ENCODE data around the gene LY9. TPM values are rescaled to one million over a fixed set of nuclear protein-coding genes. Genes with fewer than 3 reads are reported as not detected.

The LY9 gene
- total RNA-seq, 4 donors from 2014 or later: 0.40 to 9.4 (median 1.8) TPM

DNA sequence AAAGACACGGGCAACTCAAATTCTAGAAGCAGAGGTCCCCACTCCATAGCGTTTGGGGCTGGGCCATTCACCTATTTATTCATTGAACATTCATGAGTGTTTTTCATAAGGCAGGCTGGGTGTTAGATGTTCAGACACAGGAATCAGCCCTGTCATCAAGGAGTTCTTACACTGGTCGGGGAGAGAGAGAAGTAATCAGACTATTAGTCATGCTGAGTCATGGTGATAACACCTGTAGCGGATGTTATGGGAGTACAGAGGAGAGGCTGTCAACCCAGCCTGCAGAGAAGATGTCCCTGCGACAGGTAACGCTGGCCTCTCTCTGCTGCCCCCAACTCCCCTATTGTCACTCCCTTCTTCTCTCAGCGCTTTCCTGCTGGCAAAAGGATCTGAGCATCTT is 17.2 kb downstream of the LY9 start:
- no peak for DNase-seq

DNA sequence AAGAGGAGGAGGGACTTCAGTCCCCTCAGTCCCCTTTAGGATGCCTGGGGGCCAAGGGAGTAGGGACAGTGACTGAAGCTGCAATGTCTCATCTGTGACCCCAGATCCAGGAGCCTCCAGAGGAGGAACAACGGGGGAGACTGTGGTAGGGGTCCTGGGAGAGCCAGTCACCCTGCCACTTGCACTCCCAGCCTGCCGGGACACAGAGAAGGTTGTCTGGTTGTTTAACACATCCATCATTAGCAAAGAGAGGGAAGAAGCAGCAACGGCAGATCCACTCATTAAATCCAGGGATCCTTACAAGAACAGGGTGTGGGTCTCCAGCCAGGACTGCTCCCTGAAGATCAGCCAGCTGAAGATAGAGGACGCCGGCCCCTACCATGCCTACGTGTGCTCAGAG is 18.3 kb downstream of the LY9 start:
- Histone ChIP-seq H3K4me3 (no peak overlapping the region), H3K27me3 (no peaks in the 10 kb centered on the region), H3K4me1 (no peaks in the 10 kb centered on the region), H3K36me3 (no peaks in the 10 kb centered on the region), H3K9me3 (no peaks in the 10 kb centered on the region), H3K27ac (no peak overlapping the region)
- WGBS, 2 donors (ENCODE audit: low coverage in 1 of 2): 88% methylated on average over 6 of the region's 6 CpGs; no CpG with 5 or more reads in 1 of the 2 donors
- TF ChIP-seq CTCF (IDR thresholded peaks at IDR 0.05) (no peak), POLR2A (IDR thresholded peaks at IDR 0.05) (no peak), EP300 (IDR thresholded peaks at IDR 0.05; ENCODE audit: low read depth) (no peak), POLR2AphosphoS5 (IDR thresholded peaks at IDR 0.05) (no peak)
- intact Hi-C loops (cut with DNase I; ENCODE audit: low total_unique reads): no loop called here
- in situ Hi-C loops (cut with MboI; ENCODE audit: low pct_ligation_motif_present in 1 of 4, low pct_unique_long_range_greater_than_20kb in 1 of 4, low sequenced_read_pairs in 3 of 4): no loop called here
- DNase-seq: no peak

More for the DNA sequence above, 17.2 kb downstream of the LY9 start:
- no peaks in the 10 kb centered on the region for H3K9me3 ChIP-seq
- TF ChIP-seq POLR2AphosphoS5 (IDR thresholded peaks at IDR 0.05) (no peak), EP300 (IDR thresholded peaks at IDR 0.05; ENCODE audit: low read depth) (no peak), POLR2A (IDR thresholded peaks at IDR 0.05) (no peak), CTCF (IDR thresholded peaks at IDR 0.05) (no peak)
- H3K36me3 ChIP-seq: no peaks in the 10 kb centered on the region
- 77 to 90% methylated on average over 3 to 7 of the region's 7 CpGs for WGBS, 2 donors (ENCODE audit: low coverage in 1 of 2)
- H3K4me1 ChIP-seq: no peaks in the 10 kb centered on the region
- H3K27ac ChIP-seq: no peak overlapping the region
- intact Hi-C loops (cut with DNase I; ENCODE audit: low total_unique reads) (no loop called here), in situ Hi-C loops (cut with MboI; ENCODE audit: low pct_ligation_motif_present in 1 of 4, low pct_unique_long_range_greater_than_20kb in 1 of 4, low sequenced_read_pairs in 3 of 4) (no loop called here)
- H3K4me3 ChIP-seq: no peak overlapping the region
- H3K27me3 ChIP-seq: no peaks in the 10 kb centered on the region

- Histone ChIP-seq H3K36me3 (no peaks in the 10 kb centered on the region), H3K27me3 (no peaks in the 10 kb centered on the region), H3K4me1 (no peaks in the 10 kb centered on the region), H3K4me3 (no peak overlapping the region), H3K9me3 (no peaks in the 10 kb centered on the region), H3K27ac (no peak overlapping the region)
- intact Hi-C loops (cut with DNase I; ENCODE audit: low total_unique reads): no loop called here
- WGBS, 2 donors (ENCODE audit: low coverage in 1 of 2): 92% methylated on average over 8 of the region's 8 CpGs; no CpG with 5 or more reads in 1 of the 2 donors
- in situ Hi-C loops (cut with MboI; ENCODE audit: low pct_ligation_motif_present in 1 of 4, low pct_unique_long_range_greater_than_20kb in 1 of 4, low sequenced_read_pairs in 3 of 4): no loop called here
- DNase-seq: no peak
- no peak for TF ChIP-seq POLR2AphosphoS5 (IDR thresholded peaks at IDR 0.05)
These were observed 18.9 kb downstream of the LY9 start for GRCh38 chr1:160814856-160815255.

- no peak for TF ChIP-seq POLR2A (IDR thresholded peaks at IDR 0.05)
- TF ChIP-seq POLR2AphosphoS5 (IDR thresholded peaks at IDR 0.05): no peak
- TF ChIP-seq EP300 (IDR thresholded peaks at IDR 0.05; ENCODE audit: low read depth): no peak
- no peak for TF ChIP-seq CTCF (IDR thresholded peaks at IDR 0.05)
- Histone ChIP-seq H3K36me3 (no peaks in the 10 kb centered on the region), H3K27me3 (no peaks in the 10 kb centered on the region), H3K27ac (no peak overlapping the region), H3K4me3 (no peak overlapping the region), H3K4me1 (no peaks in the 10 kb centered on the region), H3K9me3 (no peaks in the 10 kb centered on the region)
- WGBS, 2 donors (ENCODE audit: low coverage in 1 of 2): 53 to 70% methylated on average over 3 to 9 of the region's 9 CpGs
- intact Hi-C loops (cut with DNase I; ENCODE audit: low total_unique reads): no loop called here
- DNase-seq: no peak
- in situ Hi-C loops (cut with MboI; ENCODE audit: low pct_ligation_motif_present in 1 of 4, low pct_unique_long_range_greater_than_20kb in 1 of 4, low sequenced_read_pairs in 3 of 4): no loop called here
These were observed 22.4 kb downstream of the LY9 start for GRCh38 chr1:160818207-160818937.

- no peak overlapping the region for H3K4me3 ChIP-seq
- DNase-seq: no peak
- intact Hi-C loops (cut with DNase I; ENCODE audit: low total_unique reads): no loop called here
These were observed 23.2 kb downstream of the LY9 start for GRCh38 chr1:160819186-160819585.

More at GRCh38 chr1:160819186-160819585, 23.2 kb downstream of the LY9 start:
- WGBS, 2 donors (ENCODE audit: low coverage in 1 of 2): 85% methylated on average over 3 of the region's 3 CpGs; no CpG with 5 or more reads in 1 of the 2 donors
- Histone ChIP-seq H3K27me3 (no peaks in the 10 kb centered on the region), H3K36me3 (no peaks in the 10 kb centered on the region), H3K9me3 (no peaks in the 10 kb centered on the region), H3K27ac (no peak overlapping the region), H3K4me1 (no peaks in the 10 kb centered on the region)
- in situ Hi-C loops (cut with MboI; ENCODE audit: low pct_ligation_motif_present in 1 of 4, low pct_unique_long_range_greater_than_20kb in 1 of 4, low sequenced_read_pairs in 3 of 4): no loop called here
- TF ChIP-seq CTCF (IDR thresholded peaks at IDR 0.05) (no peak), POLR2A (IDR thresholded peaks at IDR 0.05) (no peak), POLR2AphosphoS5 (IDR thresholded peaks at IDR 0.05) (no peak), EP300 (IDR thresholded peaks at IDR 0.05; ENCODE audit: low read depth) (no peak)
